Measurements from ENCODE around the gene ATAT1. TPM values are rescaled to one million over a fixed set of nuclear protein-coding genes. Genes with fewer than 3 reads are reported as not detected.

The ATAT1 gene
- total and polyA plus RNA-seq, 10 of the 15 experiments (the other 5 are each of a cell fraction or from before 2014, with no cell fraction given), result 1.1 to 14.2 (median 6.9) TPM

DNA sequence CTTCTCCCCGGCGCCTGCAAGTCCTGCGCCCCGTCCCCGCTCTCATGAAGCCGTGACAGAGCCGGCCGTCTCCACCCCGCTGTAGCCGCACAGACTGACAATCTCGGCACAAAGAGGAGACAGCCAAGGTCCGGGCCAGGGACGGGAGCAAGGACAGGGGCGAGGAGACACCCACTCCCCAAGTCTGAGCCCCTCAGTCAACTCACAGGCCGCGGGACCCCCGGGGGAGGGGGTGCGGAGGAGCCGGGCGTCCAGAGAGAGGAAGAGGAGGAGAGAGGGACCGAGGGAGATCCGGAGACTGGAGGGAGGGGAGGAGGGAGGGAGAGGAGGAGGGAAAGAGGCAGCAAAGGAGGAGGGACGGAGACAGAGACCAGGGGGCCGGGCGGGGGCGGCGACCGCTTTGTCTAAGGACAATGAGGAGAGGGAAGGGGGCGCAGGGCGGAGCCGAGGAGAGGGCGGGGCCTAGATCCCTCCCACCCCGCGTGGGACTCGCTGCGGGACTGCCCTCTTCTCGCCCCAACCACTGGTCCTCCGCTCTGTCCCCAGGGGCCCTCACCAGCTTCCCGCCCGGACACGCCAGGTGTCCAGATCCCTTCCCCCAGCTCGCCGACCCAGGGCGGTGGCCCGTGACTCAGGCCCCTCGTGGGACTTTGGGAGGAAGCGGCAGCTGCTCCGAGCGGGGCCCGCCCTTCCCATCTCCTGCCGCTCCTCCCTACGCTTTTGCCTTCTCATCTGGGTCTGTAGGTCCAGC lies 60.4 kb downstream of the ATAT1 start (continued):
- TF ChIP-seq RELB (IDR thresholded peaks at IDR 0.05; ENCODE audit: low read depth) (peak; percentile 53), EZH2 (IDR thresholded peaks at IDR 0.05; ENCODE audit: borderline replicate concordance, control insufficient read depth, low read depth, low read length) (no peak), ZNF622 (IDR thresholded peaks at IDR 0.05) (no peak), CTCF (IDR thresholded peaks at IDR 0.05 in 2 of 3, conservative IDR thresholded peaks at IDR 0.05 in 1 of 3; ENCODE audit: control insufficient read depth in 2 of 3, extremely low read depth in 1 of 3, insufficient read depth in 1 of 3, low read depth in 3 of 3, low read length in 3 of 3) (no peak), BACH1 (IDR thresholded peaks at IDR 0.05; ENCODE audit: borderline replicate concordance) (peak; percentile 96), MEF2B (IDR thresholded peaks at IDR 0.05; ENCODE audit: partially characterized antibody, poor library complexity, severe bottlenecking) (peak; percentile 98), RAD51 (IDR thresholded peaks at IDR 0.05) (peak; percentile 12; the same call in 1 of the 2 replicates), ASH2L (IDR thresholded peaks at IDR 0.05; ENCODE audit: borderline replicate concordance, low read depth) (no peak), MEF2A (IDR thresholded peaks at IDR 0.05; ENCODE audit: insufficient read depth, low read depth, low read length) (peak; percentile 31; the same call in 1 of the 2 replicates), POLR2AphosphoS2 (IDR thresholded peaks at IDR 0.05; ENCODE audit: low read depth, low read length) (peak; percentile 83; the same call in 1 of the 2 replicates), MLLT1 (IDR thresholded peaks at IDR 0.05) (peak; percentile 72), MTA2 (IDR thresholded peaks at IDR 0.05; ENCODE audit: low read depth) (peak; percentile 77), YBX1 (IDR thresholded peaks at IDR 0.05) (no peak)
- TF ChIP-seq, protein P1, sequence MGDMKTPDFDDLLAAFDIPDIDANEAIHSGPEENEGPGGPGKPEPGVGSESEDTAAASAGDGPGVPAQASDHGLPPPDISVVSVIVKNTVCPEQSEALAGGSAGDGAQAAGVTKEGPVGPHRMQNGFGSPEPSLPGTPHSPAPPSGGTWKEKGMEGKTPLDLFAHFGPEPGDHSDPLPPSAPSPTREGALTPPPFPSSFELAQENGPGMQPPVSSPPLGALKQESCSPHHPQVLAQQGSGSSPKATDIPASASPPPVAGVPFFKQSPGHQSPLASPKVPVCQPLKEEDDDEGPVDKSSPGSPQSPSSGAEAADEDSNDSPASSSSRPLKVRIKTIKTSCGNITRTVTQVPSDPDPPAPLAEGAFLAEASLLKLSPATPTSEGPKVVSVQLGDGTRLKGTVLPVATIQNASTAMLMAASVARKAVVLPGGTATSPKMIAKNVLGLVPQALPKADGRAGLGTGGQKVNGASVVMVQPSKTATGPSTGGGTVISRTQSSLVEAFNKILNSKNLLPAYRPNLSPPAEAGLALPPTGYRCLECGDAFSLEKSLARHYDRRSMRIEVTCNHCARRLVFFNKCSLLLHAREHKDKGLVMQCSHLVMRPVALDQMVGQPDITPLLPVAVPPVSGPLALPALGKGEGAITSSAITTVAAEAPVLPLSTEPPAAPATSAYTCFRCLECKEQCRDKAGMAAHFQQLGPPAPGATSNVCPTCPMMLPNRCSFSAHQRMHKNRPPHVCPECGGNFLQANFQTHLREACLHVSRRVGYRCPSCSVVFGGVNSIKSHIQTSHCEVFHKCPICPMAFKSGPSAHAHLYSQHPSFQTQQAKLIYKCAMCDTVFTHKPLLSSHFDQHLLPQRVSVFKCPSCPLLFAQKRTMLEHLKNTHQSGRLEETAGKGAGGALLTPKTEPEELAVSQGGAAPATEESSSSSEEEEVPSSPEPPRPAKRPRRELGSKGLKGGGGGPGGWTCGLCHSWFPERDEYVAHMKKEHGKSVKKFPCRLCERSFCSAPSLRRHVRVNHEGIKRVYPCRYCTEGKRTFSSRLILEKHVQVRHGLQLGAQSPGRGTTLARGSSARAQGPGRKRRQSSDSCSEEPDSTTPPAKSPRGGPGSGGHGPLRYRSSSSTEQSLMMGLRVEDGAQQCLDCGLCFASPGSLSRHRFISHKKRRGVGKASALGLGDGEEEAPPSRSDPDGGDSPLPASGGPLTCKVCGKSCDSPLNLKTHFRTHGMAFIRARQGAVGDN (IDR thresholded peaks at IDR 0.05), result 0 out of 2 replicates have a peak, but pooled peaks have one; percentile 28
- TF ChIP-seq, protein P2, sequence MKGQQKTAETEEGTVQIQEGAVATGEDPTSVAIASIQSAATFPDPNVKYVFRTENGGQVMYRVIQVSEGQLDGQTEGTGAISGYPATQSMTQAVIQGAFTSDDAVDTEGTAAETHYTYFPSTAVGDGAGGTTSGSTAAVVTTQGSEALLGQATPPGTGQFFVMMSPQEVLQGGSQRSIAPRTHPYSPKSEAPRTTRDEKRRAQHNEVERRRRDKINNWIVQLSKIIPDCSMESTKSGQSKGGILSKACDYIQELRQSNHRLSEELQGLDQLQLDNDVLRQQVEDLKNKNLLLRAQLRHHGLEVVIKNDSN (IDR thresholded peaks at IDR 0.05; ENCODE audit: borderline replicate concordance, extremely low read length, insufficient read depth, low read depth, low read length), result peak; percentile 17

All from GM12878 (cell line).